CD4-positive, alpha-beta T cell (primary cell): ENCODE results near the gene MAGI1. TPM values are rescaled to one million over a fixed set of nuclear protein-coding genes. Genes with fewer than 3 reads are reported as not detected.

Experiments
- ATAC-seq: fragments of 200-7000 bp; cut with Tn5 transposase; one replicate; pipeline ENCODE4 v1.10.0; 2022; ENCODE audit warnings: mild to moderate bottlenecking; ENCODE audit not compliant: poor library complexity
- CTCF ChIA-PET: fragments of 350-600 bp; sonication (Branson Sonifier 250); formaldehyde crosslinking; loops from one replicate; lab custom pipeline; 2021; ENCODE audit warnings: antibody characterized with exemption, inconsistent platforms; lab: Charles Lee
- POLR2A ChIA-PET: fragments of 350-600 bp; sonication (Branson Sonifier 250); formaldehyde crosslinking; loops from one replicate; lab custom pipeline; 2021; ENCODE audit warnings: antibody characterized with exemption, inconsistent platforms; lab: Charles Lee
- DNase-seq, 14 experiments: peaks; one replicate each; pipeline ENCODE4 v3.0.0-alpha.2; 2013 to 2020; ENCODE audit warnings: mixed read lengths in 2 of 14
- H3K27ac ChIP-seq, 2 donors: one replicate each; pipeline versions ENCODE4 v1.5.1 to v1.7.0; 2013; ENCODE audit warnings: low read length in 2 of 2, low read depth in 1 of 2, mild to moderate bottlenecking in 1 of 2
- H3K27me3 ChIP-seq, 2 experiments: 1 replicate in 1 of 2; 2 replicates in 1 of 2; pipeline versions ENCODE4 v1.6.1 to v1.7.0; 2013; ENCODE audit warnings: low read length in 2 of 2, control low read depth in 1 of 2, mild to moderate bottlenecking in 1 of 2, moderate library complexity in 1 of 2; ENCODE audit not compliant: insufficient read depth in 2 of 2, control insufficient read depth in 1 of 2
- H3K36me3 ChIP-seq: one replicate; pipeline ENCODE4 v1.6.1; 2013; ENCODE audit warnings: low read length, control low read depth; ENCODE audit not compliant: insufficient read depth
- H3K4me1 ChIP-seq: one replicate; pipeline ENCODE4 v1.6.1; 2013; ENCODE audit warnings: low read length, control low read depth; ENCODE audit not compliant: insufficient read depth
- H3K4me3 ChIP-seq: one replicate; pipeline ENCODE4 v1.5.1; 2013; ENCODE audit warnings: mild to moderate bottlenecking, low read length, moderate library complexity
- H3K9me3 ChIP-seq, 2 experiments: 1 replicate in 1 of 2; 2 replicates in 1 of 2; pipeline versions ENCODE4 v1.6.1 to v1.7.0; 2013; ENCODE audit warnings: low read length in 2 of 2, mild to moderate bottlenecking in 2 of 2, control low read depth in 1 of 2, moderate library complexity in 1 of 2; ENCODE audit not compliant: control insufficient read depth in 1 of 2, insufficient read depth in 1 of 2
- H3K27ac Mint-ChIP-seq: one replicate; pipeline ENCODE4 v1.8.0; 2020; ENCODE audit warnings: mixed read lengths
- H3K27me3 Mint-ChIP-seq: one replicate; pipeline ENCODE4 v1.8.0; 2021; ENCODE audit warnings: mixed read lengths
- H3K36me3 Mint-ChIP-seq: one replicate; pipeline ENCODE4 v1.8.0; 2021; ENCODE audit warnings: low read depth, mixed read lengths
- H3K4me1 Mint-ChIP-seq: one replicate; pipeline ENCODE4 v1.8.0; 2021; ENCODE audit warnings: low read depth, mixed read lengths
- H3K4me3 Mint-ChIP-seq: one replicate; pipeline ENCODE4 v1.8.0; 2020; ENCODE audit warnings: mild to moderate bottlenecking, mixed read lengths
- H3K9me3 Mint-ChIP-seq: one replicate; pipeline ENCODE4 v1.8.0; 2020; ENCODE audit warnings: mixed read lengths
- intact Hi-C, 2 experiments: fragments of 100-400 bp; cut with DNase I in 1 of 2; cut with micrococcal nuclease in 1 of 2; formaldehyde crosslinking; loops; one replicate each; pipeline versions ENCODE4 v1.15.1 to v1.9.0; 2023 to 2025; cut with DNase I, micrococcal nuclease
- total RNA-seq, 174 experiments: library from RNA in 2 of 174; stranded (reverse) in 2 of 174; gene quantifications; one replicate each; pipeline ENCODE4 v1.2.3 and lab custom pipeline; 2021 to 2026
- TF ChIP-seq, protein P1 (sequence below): fragments of 200-600 bp; IDR thresholded peaks from one replicate; pipeline ENCODE4 v1.8.0; 2022; ENCODE audit warnings: antibody characterized with exemption, mild to moderate bottlenecking

Gene MAGI1
- total RNA-seq, 2 experiments from 2014 or later, result not detected

DNA sequence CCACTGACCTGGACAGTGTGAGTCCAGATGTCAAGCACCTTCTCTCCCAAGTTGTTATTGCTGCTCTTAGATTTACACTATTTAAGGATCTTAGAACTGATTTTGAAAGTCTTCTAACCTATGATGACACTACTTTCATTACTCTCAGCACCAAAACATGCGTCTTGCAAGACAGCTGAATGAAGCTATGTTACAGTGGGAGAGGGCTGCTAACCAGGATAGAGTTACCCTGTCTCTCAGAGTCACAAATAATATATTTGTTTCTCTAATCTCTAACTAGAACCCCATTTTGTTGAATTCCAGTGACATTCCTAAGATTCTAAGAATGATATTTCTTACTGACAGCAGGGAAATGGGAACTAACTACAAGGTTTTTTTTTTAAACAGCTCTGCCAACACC is 455.5 kb downstream of the MAGI1 start:
- no peaks in the 10 kb centered on the region for H3K27me3 ChIP-seq
- no peak overlapping the region for H3K27ac ChIP-seq
- no peaks in the 10 kb centered on the region for H3K36me3 Mint-ChIP-seq
- ChIA-PET CTCF (no interaction called here), POLR2A (no interaction called here)
- intact Hi-C loops, result no loop called here
- H3K4me1 Mint-ChIP-seq, result no peaks in the 10 kb centered on the region
- H3K9me3 ChIP-seq, result peaks cover 0 to 3% of the 10 kb centered on the region in 2 experiments
- H3K36me3 ChIP-seq, result no peaks in the 10 kb centered on the region
- no peaks in the 10 kb centered on the region for H3K4me1 ChIP-seq
- no peak overlapping the region for H3K27ac Mint-ChIP-seq
- no peak overlapping the region for H3K4me3 ChIP-seq
- TF ChIP-seq, protein P1, sequence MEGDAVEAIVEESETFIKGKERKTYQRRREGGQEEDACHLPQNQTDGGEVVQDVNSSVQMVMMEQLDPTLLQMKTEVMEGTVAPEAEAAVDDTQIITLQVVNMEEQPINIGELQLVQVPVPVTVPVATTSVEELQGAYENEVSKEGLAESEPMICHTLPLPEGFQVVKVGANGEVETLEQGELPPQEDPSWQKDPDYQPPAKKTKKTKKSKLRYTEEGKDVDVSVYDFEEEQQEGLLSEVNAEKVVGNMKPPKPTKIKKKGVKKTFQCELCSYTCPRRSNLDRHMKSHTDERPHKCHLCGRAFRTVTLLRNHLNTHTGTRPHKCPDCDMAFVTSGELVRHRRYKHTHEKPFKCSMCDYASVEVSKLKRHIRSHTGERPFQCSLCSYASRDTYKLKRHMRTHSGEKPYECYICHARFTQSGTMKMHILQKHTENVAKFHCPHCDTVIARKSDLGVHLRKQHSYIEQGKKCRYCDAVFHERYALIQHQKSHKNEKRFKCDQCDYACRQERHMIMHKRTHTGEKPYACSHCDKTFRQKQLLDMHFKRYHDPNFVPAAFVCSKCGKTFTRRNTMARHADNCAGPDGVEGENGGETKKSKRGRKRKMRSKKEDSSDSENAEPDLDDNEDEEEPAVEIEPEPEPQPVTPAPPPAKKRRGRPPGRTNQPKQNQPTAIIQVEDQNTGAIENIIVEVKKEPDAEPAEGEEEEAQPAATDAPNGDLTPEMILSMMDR, result no peak
- no peaks in the 10 kb centered on the region for H3K27me3 Mint-ChIP-seq
- no peak overlapping the region for H3K4me3 Mint-ChIP-seq
- DNase-seq (no peak), ATAC-seq (no peak)
- H3K9me3 Mint-ChIP-seq, result peaks cover 3% of the 10 kb centered on the region

DNA sequence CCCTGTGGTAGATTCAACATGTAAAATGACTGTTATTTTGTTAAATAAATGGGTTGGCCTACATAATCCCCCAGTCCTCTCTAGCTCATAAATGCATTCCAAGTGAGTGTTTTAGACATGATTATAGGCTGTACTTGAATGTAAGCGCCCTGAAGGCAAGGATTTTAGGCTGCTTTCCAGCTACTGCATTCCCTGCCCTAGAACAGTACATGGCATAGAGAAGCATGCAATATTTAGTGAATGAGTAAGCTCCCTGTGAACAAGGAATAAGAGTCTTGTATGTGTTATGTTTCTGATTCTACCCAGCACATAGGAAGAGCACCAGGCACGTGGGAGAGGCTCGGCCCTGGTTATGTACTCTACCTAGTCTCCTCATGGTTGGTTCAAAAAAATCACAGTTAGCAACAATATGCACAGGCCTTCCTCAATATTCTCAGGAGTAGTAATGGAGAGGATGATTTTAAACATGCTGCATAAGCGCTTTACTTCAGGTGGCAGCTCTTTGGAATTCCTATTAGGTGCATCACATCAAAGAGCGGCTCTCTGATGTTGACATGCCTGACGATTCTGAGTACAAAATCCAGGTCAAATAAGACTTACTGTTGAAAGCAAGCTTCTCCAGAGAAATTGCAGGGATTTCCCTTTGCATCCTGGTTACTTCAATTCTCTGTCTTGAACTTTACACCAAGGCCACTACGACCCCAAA is 456.6 kb downstream of the MAGI1 start:
- Mint-ChIP-seq H3K36me3 (no peaks in the 10 kb centered on the region), H3K4me3 (no peak overlapping the region), H3K4me1 (no peaks in the 10 kb centered on the region), H3K9me3 (peaks cover 3% of the 10 kb centered on the region), H3K27me3 (no peaks in the 10 kb centered on the region), H3K27ac (no peak overlapping the region)
- Histone ChIP-seq H3K9me3 (peaks cover 0 to 7% of the 10 kb centered on the region in 2 experiments), H3K27me3 (no peaks in the 10 kb centered on the region), H3K4me1 (no peaks in the 10 kb centered on the region), H3K4me3 (no peak overlapping the region), H3K36me3 (no peaks in the 10 kb centered on the region), H3K27ac (no peak overlapping the region)
- no peak for ATAC-seq
- intact Hi-C loops, result no loop called here
- POLR2A ChIA-PET, result no interaction called here
- CTCF ChIA-PET, result no interaction called here
- TF ChIP-seq, protein P1, result no peak
- no peak for DNase-seq

DNA sequence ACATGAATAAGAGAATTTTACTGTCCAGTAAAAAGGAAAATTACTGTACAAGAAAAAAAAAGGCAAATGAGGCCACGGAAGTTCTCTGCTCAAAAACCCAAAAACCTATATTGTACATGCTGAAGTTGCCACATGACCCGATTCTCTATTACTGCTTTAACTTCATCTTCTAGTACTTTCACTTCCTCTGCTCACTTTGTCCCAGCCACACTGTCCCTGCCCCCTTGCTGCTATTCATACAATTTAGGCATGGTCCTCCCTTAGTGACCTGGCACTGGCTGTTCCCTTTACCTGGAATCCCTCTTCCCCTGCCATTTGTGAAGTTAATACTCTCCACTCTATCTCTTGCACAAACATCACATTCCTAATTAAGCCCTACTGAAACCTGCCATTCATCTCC is 457.4 kb downstream of the MAGI1 start:
- H3K27me3 Mint-ChIP-seq, result no peaks in the 10 kb centered on the region
- no peaks in the 10 kb centered on the region for H3K4me1 ChIP-seq
- ChIA-PET POLR2A (no interaction called here), CTCF (no interaction called here)
- no peaks in the 10 kb centered on the region for H3K27me3 ChIP-seq
- H3K9me3 ChIP-seq, result peaks cover 0 to 7% of the 10 kb centered on the region in 2 experiments
- ATAC-seq (no peak), DNase-seq (no peak)
- no peaks in the 10 kb centered on the region for H3K36me3 ChIP-seq
- no peaks in the 10 kb centered on the region for H3K36me3 Mint-ChIP-seq
- H3K27ac ChIP-seq, result no peak overlapping the region
- TF ChIP-seq, protein P1, result no peak
- H3K4me3 ChIP-seq, result no peak overlapping the region
- H3K27ac Mint-ChIP-seq, result no peak overlapping the region
- H3K4me3 Mint-ChIP-seq, result no peak overlapping the region
- intact Hi-C loops, result no loop called here
- H3K9me3 Mint-ChIP-seq, result peaks cover 5% of the 10 kb centered on the region
- H3K4me1 Mint-ChIP-seq, result no peaks in the 10 kb centered on the region
